Neuronal stem cell (in vitro differentiated cells): ENCODE results near the gene KRTAP12-4.
A peak's percentile ranks its signal among the peaks of the same experiment; 100 is the strongest.

Experiments
- DNase-seq: peaks from one replicate; pipeline ENCODE4 v3.0.0-alpha.2; 2013; ENCODE audit warnings: low spot score
- H2AFZ ChIP-seq: one replicate; pipeline ENCODE4 v1.6.1; 2013; ENCODE audit warnings: mild to moderate bottlenecking, low read length, inconsistent platforms
- H2AK5ac ChIP-seq: 2 replicates; pipeline ENCODE4 v1.6.1; 2013; ENCODE audit warnings: low read depth, mild to moderate bottlenecking, inconsistent platforms, low read length, moderate library complexity, mixed read lengths
- H2BK120ac ChIP-seq: 2 replicates; pipeline ENCODE4 v1.6.1; 2013; ENCODE audit warnings: low read depth, mild to moderate bottlenecking, inconsistent platforms, low read length, moderate library complexity, mixed read lengths
- H2BK12ac ChIP-seq: one replicate; pipeline ENCODE4 v1.6.1; 2013; ENCODE audit warnings: low read length, inconsistent platforms
- H2BK15ac ChIP-seq: 2 replicates; pipeline ENCODE4 v1.6.1; 2013; ENCODE audit warnings: mild to moderate bottlenecking, low read length, inconsistent platforms, mixed read lengths
- H2BK5ac ChIP-seq: one replicate; pipeline ENCODE4 v1.6.1; 2013; ENCODE audit warnings: inconsistent platforms, mild to moderate bottlenecking, low read length, moderate library complexity
- H3K14ac ChIP-seq: one replicate; pipeline ENCODE4 v1.6.1; 2013; ENCODE audit warnings: low read length, inconsistent platforms
- H3K18ac ChIP-seq: 2 replicates; pipeline ENCODE4 v1.6.1; 2013; ENCODE audit warnings: low read length, inconsistent platforms
- H3K23ac ChIP-seq: 2 replicates; pipeline ENCODE4 v1.6.1; 2013; ENCODE audit warnings: low read depth, mild to moderate bottlenecking, mixed read lengths, low read length, inconsistent platforms; ENCODE audit not compliant: poor library complexity
- H3K27ac ChIP-seq: replicated peaks from 3 replicates; pipeline ENCODE4 v1.5.1; 2013; ENCODE audit warnings: low read length, inconsistent platforms
- H3K27me3 ChIP-seq, 3 experiments: 2 replicates each; pipeline ENCODE4 v1.6.1; 2013; ENCODE audit warnings: low read length in 3 of 3, mild to moderate bottlenecking in 2 of 3, inconsistent platforms in 1 of 3, low read depth in 1 of 3, mixed read lengths in 1 of 3, moderate library complexity in 1 of 3; ENCODE audit not compliant: control insufficient read depth in 3 of 3, insufficient read depth in 3 of 3
- H3K36me3 ChIP-seq, 2 donors: replicated peaks in 1 of 2; 2 replicates each; pipeline ENCODE4 v1.6.1; 2013; ENCODE audit warnings: low read length in 2 of 2; ENCODE audit not compliant: control insufficient read depth in 2 of 2, insufficient read depth in 2 of 2
- H3K4ac ChIP-seq: 2 replicates; pipeline ENCODE4 v1.6.1; 2013; ENCODE audit warnings: inconsistent platforms, mild to moderate bottlenecking, low read length, moderate library complexity
- H3K4me1 ChIP-seq, 2 donors: 1 replicate in 1 of 2; 2 replicates in 1 of 2; pipeline ENCODE4 v1.6.1; 2013; ENCODE audit warnings: low read length in 2 of 2, low read depth in 1 of 2; ENCODE audit not compliant: control insufficient read depth in 2 of 2, insufficient read depth in 1 of 2
- H3K4me2 ChIP-seq: one replicate; pipeline ENCODE4 v1.6.1; 2013; ENCODE audit warnings: mild to moderate bottlenecking, low read length, inconsistent platforms; ENCODE audit not compliant: insufficient read depth, poor library complexity, severe bottlenecking
- H3K4me3 ChIP-seq, 2 donors: 2 replicates each; pipeline ENCODE4 v1.5.1; 2013; ENCODE audit warnings: low read length in 2 of 2, mild to moderate bottlenecking in 2 of 2, inconsistent platforms in 1 of 2, moderate library complexity in 1 of 2
- H3K79me1 ChIP-seq: one replicate; pipeline ENCODE4 v1.6.1; 2013; ENCODE audit warnings: low read depth, mild to moderate bottlenecking, inconsistent platforms, low read length, moderate library complexity
- H3K9ac ChIP-seq: one replicate; pipeline ENCODE4 v1.6.1; 2013; ENCODE audit warnings: mild to moderate bottlenecking, low read depth, low read length, inconsistent platforms; ENCODE audit not compliant: poor library complexity
- H3K9me3 ChIP-seq, 2 donors: replicated peaks in 1 of 2; 2 replicates each; pipeline versions ENCODE3 to v1.6.1; 2013; ENCODE audit warnings: low read length in 2 of 2, mild to moderate bottlenecking in 2 of 2, inconsistent platforms in 1 of 2, low read depth in 1 of 2, mixed read lengths in 1 of 2, moderate library complexity in 1 of 2; ENCODE audit not compliant: control insufficient read depth in 2 of 2, insufficient read depth in 1 of 2
- H4K8ac ChIP-seq: one replicate; pipeline ENCODE4 v1.6.1; 2013; ENCODE audit warnings: low read depth, mild to moderate bottlenecking, inconsistent platforms, low read length, moderate library complexity
- H4K91ac ChIP-seq: one replicate; pipeline ENCODE4 v1.6.1; 2013; ENCODE audit warnings: low read length, low read depth, mild to moderate bottlenecking, inconsistent platforms; ENCODE audit not compliant: poor library complexity
- WGBS, 2 donors: extraction: QIAGEN DNeasy Blood & Tissue Kit; methylation state at CpG; one replicate each; pipeline ENCODE4 v1.1.7; 2013; ENCODE audit warnings: missing lambda C conversion rate in 2 of 2, mixed read lengths in 1 of 2; ENCODE audit not compliant: insufficient read length in 2 of 2, insufficient replicate concordance in 1 of 2; ENCODE audit errors: extremely low coverage in 2 of 2; 5-methylcytosine and 5-hydroxymethylcytosine counted together

KRTAP12-4 gene

DNA sequence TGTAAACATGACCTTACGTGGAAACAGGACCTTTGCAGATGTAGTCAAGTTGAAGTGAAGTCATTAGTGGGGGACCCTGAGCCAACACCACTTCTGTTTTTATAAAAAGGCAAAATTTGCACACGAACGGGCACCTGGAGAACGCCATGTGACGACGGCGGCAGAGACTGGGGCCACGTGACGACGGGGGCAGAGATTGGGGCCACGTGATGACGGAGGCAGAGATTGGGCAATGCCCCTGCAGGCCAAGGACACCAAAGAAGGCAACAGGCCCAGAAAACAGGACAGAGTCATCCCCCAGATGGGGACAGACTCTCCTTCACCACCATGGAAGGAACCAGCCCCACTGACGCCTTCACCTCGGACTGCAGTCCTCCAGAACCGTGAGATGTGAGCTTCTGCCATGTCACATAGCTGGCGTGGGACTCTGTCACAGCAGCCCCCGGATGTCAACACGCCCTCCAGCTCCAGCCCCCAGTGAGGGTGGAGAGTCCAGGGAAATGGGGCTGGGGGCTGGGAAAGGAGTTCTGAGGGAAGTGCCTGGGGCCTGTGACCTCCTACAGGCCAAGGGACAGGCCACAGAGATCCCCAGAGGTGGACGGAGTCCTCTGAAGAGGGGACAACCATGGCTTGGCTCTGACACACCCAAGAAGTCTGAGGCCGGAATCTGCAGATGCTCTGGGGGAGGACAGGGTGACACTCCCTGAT lies 4.0 kb downstream of the KRTAP12-4 start:
- peaks cover 0 to 15% (median 0%) of the 10 kb centered on the region in 3 experiments for H3K27me3 ChIP-seq
- H2AK5ac ChIP-seq: no peak overlapping the region
- H3K79me1 ChIP-seq: no peaks in the 10 kb centered on the region
- H3K27ac ChIP-seq: no peak overlapping the region
- no peak overlapping the region for H2BK120ac ChIP-seq
- H2BK5ac ChIP-seq: no peak overlapping the region
- H2BK12ac ChIP-seq: no peak overlapping the region
- no peak overlapping the region for H3K4me3 ChIP-seq
- H3K4ac ChIP-seq: peak overlapping the region; percentile 76
- H3K14ac ChIP-seq: no peak overlapping the region
- H3K9ac ChIP-seq: no peak overlapping the region
- H3K23ac ChIP-seq: no peak overlapping the region
- H3K18ac ChIP-seq: peak overlapping the region; percentile 23
- H3K9me3 ChIP-seq: peaks cover 0 to 2% of the 10 kb centered on the region in 2 donors
- peak overlapping the region; percentile 85 for H2BK15ac ChIP-seq
- no peak overlapping the region for H4K8ac ChIP-seq
- H3K36me3 ChIP-seq: no peaks in the 10 kb centered on the region
- H2AFZ ChIP-seq: no peak overlapping the region
- no peak for DNase-seq
- peaks cover 0 to 3% of the 10 kb centered on the region in 2 donors for H3K4me1 ChIP-seq
- no peak overlapping the region for H4K91ac ChIP-seq
- no CpG with 5 or more reads among the region's 20 CpGs for WGBS, 2 donors
- no peak overlapping the region for H3K4me2 ChIP-seq

DNA sequence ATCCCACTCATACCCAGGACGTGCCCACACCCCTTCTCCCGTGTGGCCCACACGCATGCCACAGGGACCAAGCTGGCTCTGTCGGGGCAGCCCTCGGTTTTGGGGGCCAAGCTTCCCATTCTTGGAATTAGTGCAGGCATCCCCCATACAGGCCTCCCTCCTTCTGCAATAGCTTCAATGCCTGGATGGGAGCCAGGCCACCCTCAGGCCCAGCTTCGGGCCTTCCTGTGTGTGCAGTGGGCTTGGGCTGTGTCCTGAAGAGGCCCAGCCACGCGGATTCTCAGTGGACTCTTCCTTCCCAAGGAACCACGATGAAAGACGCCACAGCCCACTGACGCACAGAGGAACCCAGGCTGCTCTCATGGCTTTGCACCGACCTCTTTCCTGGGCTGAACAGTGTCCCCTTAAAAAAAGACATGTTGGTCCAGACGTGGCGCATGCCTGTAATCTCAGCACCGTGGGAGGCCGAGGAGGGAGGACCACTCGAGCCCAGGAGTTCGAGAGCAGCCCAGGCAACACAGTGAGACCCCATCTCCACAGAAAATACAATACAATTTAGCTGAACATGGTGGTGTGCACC lies 4.8 kb downstream of the KRTAP12-4 start:
- no peak overlapping the region for H4K91ac ChIP-seq
- H2AK5ac ChIP-seq: peak overlapping the region; percentile 15
- peak overlapping the region; percentile 62 for H2BK15ac ChIP-seq
- H3K4ac ChIP-seq: no peak overlapping the region
- peaks cover 0 to 3% of the 10 kb centered on the region in 2 donors for H3K4me1 ChIP-seq
- no CpG with 5 or more reads among the region's 18 CpGs for WGBS, 2 donors
- peak overlapping the region; percentile 12 for H3K9ac ChIP-seq
- H2BK120ac ChIP-seq: no peak overlapping the region
- peaks cover 0 to 2% of the 10 kb centered on the region in 2 donors for H3K9me3 ChIP-seq
- peaks cover 0 to 15% (median 0%) of the 10 kb centered on the region in 3 experiments for H3K27me3 ChIP-seq
- H2BK5ac ChIP-seq: no peak overlapping the region
- H3K4me2 ChIP-seq: no peak overlapping the region
- no peak overlapping the region for H2BK12ac ChIP-seq
- no peak overlapping the region for H4K8ac ChIP-seq
- H3K79me1 ChIP-seq: no peaks in the 10 kb centered on the region
- H2AFZ ChIP-seq: no peak overlapping the region
- no peak overlapping the region for H3K4me3 ChIP-seq
- H3K18ac ChIP-seq: peak overlapping the region; percentile 19
- no peak overlapping the region for H3K27ac ChIP-seq
- no peak for DNase-seq
- no peaks in the 10 kb centered on the region for H3K36me3 ChIP-seq
- H3K14ac ChIP-seq: no peak overlapping the region
- H3K23ac ChIP-seq: no peak overlapping the region

- H4K91ac ChIP-seq: no peak overlapping the region
- no peak overlapping the region for H3K23ac ChIP-seq
- no peak overlapping the region for H3K4me3 ChIP-seq
- no peak overlapping the region for H3K14ac ChIP-seq
- H3K27me3 ChIP-seq: peaks cover 0 to 15% (median 0%) of the 10 kb centered on the region in 3 experiments
- no peaks in the 10 kb centered on the region for H3K36me3 ChIP-seq
- H3K4ac ChIP-seq: no peak overlapping the region
- H3K9ac ChIP-seq: no peak overlapping the region
- peaks cover 0 to 3% of the 10 kb centered on the region in 2 donors for H3K4me1 ChIP-seq
- peak overlapping the region; percentile 79 for H3K18ac ChIP-seq
- H3K4me2 ChIP-seq: no peak overlapping the region
- H2BK5ac ChIP-seq: no peak overlapping the region
- H2BK15ac ChIP-seq: no peak overlapping the region
- no CpG with 5 or more reads among the region's 33 CpGs for WGBS, 2 donors
- H3K9me3 ChIP-seq: peaks cover 0 to 4% of the 10 kb centered on the region in 2 donors
- peak overlapping the region; percentile 72 for H2AK5ac ChIP-seq
- H2BK120ac ChIP-seq: no peak overlapping the region
- no peaks in the 10 kb centered on the region for H3K79me1 ChIP-seq
- DNase-seq: no peak
- H4K8ac ChIP-seq: peak overlapping the region; percentile 95
- H2BK12ac ChIP-seq: no peak overlapping the region
- H3K27ac ChIP-seq: no peak overlapping the region
- H2AFZ ChIP-seq: no peak overlapping the region
Measured at GRCh38 chr21:44648557-44649311, 5.7 kb downstream of the KRTAP12-4 start.

- Histone ChIP-seq H2AK5ac (peak overlapping the region; percentile 74), H3K9me3 (peaks cover 4% of the 10 kb centered on the region in 2 donors), H3K14ac (peak overlapping the region; percentile 92), H3K4me1 (peaks cover 0 to 3% of the 10 kb centered on the region in 2 donors), H2AFZ (peak overlapping the region; percentile 11), H4K8ac (peak overlapping the region; percentile 50), H2BK15ac (peak overlapping the region; percentile 72), H3K27me3 (peaks cover 0 to 15% (median 0%) of the 10 kb centered on the region in 3 experiments), H3K4me2 (no peak overlapping the region), H4K91ac (peak overlapping the region; percentile 66), H3K23ac (peak overlapping the region; percentile 58), H3K18ac (peak overlapping the region; percentile 91), H2BK12ac (peak overlapping the region; percentile 97), H2BK120ac (no peak overlapping the region), H3K4ac (no peak overlapping the region), H3K9ac (peak overlapping the region; percentile 73), H3K36me3 (no peaks in the 10 kb centered on the region), H3K79me1 (no peaks in the 10 kb centered on the region), H3K4me3 (no peak overlapping the region), H3K27ac (no peak overlapping the region), H2BK5ac (no peak overlapping the region)
- WGBS, 2 donors: no CpG with 5 or more reads among the region's 8 CpGs
- no peak for DNase-seq
Measured at GRCh38 chr21:44647222-44647552, 7.3 kb downstream of the KRTAP12-4 start.
